Breast epithelium (tissue), 3 donors: ENCODE data around the gene NR6A1.

Experiments used
- CTCF ChIP-seq, 3 donors: fragments of 450-650 bp; IDR thresholded peaks; one replicate each; pipeline ENCODE4 v1.5.1; 2016 to 2017; ENCODE audit warnings: antibody characterized with exemption in 3 of 3, mild to moderate bottlenecking in 3 of 3, moderate library complexity in 3 of 3
- POLR2A ChIP-seq: fragments of 450-650 bp; IDR thresholded peaks from one replicate; pipeline ENCODE4 v1.6.1; 2016; ENCODE audit warnings: antibody characterized with exemption, mild to moderate bottlenecking, moderate library complexity
- POLR2AphosphoS5 ChIP-seq, 3 donors: sonication (generic); formaldehyde crosslinking; IDR thresholded peaks; one replicate each; pipeline ENCODE4 v1.6.1; 2017; ENCODE audit warnings: antibody characterized with exemption in 3 of 3

GRCh38 chr9:124522121-124523098, 248.7 kb downstream of the NR6A1 start:
- no peak for TF ChIP-seq POLR2AphosphoS5 (IDR thresholded peaks at IDR 0.05)
- no peak for TF ChIP-seq CTCF (IDR thresholded peaks at IDR 0.05)
- no peak for TF ChIP-seq POLR2A
